Activated naive CD4-positive, alpha-beta T cell treated with anti-CD3 and anti-CD28 coated beads, Interleukin-2, amount 50 U/mL, for 72 hours (primary cell): ENCODE data around the gene TMEM131L. TPM values are rescaled to one million over a fixed set of nuclear protein-coding genes. Genes with fewer than 3 reads are reported as not detected.
"Not testable (repeated sequence)": the region's sequence is repeated elsewhere in the genome, so short reads cannot be mapped to it uniquely, and the experiment has no call there.

Experiments used
- ATAC-seq, 2 donors: fragments of 150-1000 bp; cut with Tn5 transposase; 2 replicates each; pipeline ENCODE4 v1.10.0; 2021; ENCODE audit warnings: mild to moderate bottlenecking in 2 of 2, moderate library complexity in 2 of 2
- DNase-seq, 2 donors: peaks; one replicate each; pipeline ENCODE4 v3.0.0; 2021 to 2022; ENCODE audit warnings: low spot score in 2 of 2
- H3K27ac Mint-ChIP-seq, 2 donors: one replicate each; pipeline ENCODE4 v1.8.0; 2022; ENCODE audit warnings: mild to moderate bottlenecking in 2 of 2, mixed read lengths in 2 of 2
- H3K36me3 Mint-ChIP-seq, 2 donors: one replicate each; pipeline ENCODE4 v1.8.0; 2022; ENCODE audit warnings: mixed read lengths in 2 of 2
- H3K9me3 Mint-ChIP-seq, 2 donors: one replicate each; pipeline ENCODE4 v1.8.0; 2022; ENCODE audit warnings: mixed read lengths in 2 of 2
- total RNA-seq, 2 donors: library from RNA; stranded (reverse); gene quantifications; one replicate each; pipeline ENCODE4 v1.2.3, GENCODE V29; 2022

Gene TMEM131L
- total RNA-seq, 2 donors from 2014 or later, result 44.8 to 47.7 TPM

- ATAC-seq (peak; percentile 7 to 55), DNase-seq (no peak)
- H3K9me3 Mint-ChIP-seq, result no peaks in the 10 kb centered on the region
- peak overlapping the region; percentile 40 to 86 for H3K27ac Mint-ChIP-seq
- peaks cover 4 to 6% of the 10 kb centered on the region in 2 donors for H3K36me3 Mint-ChIP-seq
Observed at GRCh38 chr4:153434190-153434589, 32.0 kb upstream of the TMEM131L start.

GRCh38 chr4:153438916-153439756, 27.0 kb upstream of the TMEM131L start:
- peak overlapping the region; percentile 89 to 91 for H3K27ac Mint-ChIP-seq
- H3K9me3 Mint-ChIP-seq, result no peaks in the 10 kb centered on the region
- DNase-seq, result peak in 1 of 2 donors; percentile 25
- ATAC-seq, result peak; percentile 62 to 82
- no peaks in the 10 kb centered on the region for H3K36me3 Mint-ChIP-seq

DNA sequence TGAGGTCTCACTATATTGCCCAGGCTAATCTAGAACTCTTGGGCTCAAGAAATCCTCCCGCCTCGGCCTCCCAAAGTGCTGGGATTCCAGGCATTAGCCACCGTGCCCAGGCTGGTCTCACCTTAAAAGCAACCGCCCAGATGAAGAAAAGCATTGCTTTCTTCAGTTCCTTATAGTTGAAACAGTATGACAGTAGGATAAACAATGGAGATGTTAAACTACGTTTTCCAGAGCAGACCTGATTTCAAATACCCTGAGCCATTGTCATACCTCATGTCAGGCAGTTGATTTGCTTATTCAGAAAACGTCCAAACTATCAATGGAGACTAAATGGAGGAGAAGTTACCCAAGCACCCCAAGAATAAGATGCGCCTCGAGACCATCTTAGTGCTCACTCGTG, 26.3 kb upstream of the TMEM131L start:
- Mint-ChIP-seq H3K36me3 (no peaks in the 10 kb centered on the region), H3K9me3 (no peaks in the 10 kb centered on the region), H3K27ac (peak overlapping the region in 1 of 2 donors; percentile 89)
- DNase-seq (no peak), ATAC-seq (no peak)

DNA sequence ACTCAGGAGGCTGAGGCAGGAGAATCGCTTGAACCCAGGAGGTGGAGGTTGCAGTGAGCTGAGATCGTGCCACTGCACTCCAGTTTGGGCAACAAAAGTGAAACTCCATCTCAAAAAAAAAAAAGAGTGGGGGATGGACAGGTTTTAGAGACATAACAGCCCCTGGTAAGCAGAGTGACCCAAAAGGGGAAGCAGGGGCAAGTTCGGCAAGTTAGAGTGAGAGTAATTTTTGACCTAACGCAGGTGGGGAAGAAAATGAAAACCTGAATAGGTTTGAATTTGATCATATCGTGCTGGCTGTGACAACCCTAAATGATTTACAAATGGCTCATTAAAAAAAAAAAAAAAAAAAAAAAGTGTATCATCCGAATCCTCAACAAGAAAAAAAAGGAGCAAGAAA, 25.7 kb upstream of the TMEM131L start:
- Mint-ChIP-seq H3K36me3 (no peaks in the 10 kb centered on the region), H3K9me3 (no peaks in the 10 kb centered on the region), H3K27ac (no peak overlapping the region)
- ATAC-seq (no peak), DNase-seq (no peak)

GRCh38 chr4:153447175-153447905, 18.8 kb upstream of the TMEM131L start:
- Mint-ChIP-seq H3K36me3 (no peaks in the 10 kb centered on the region), H3K9me3 (no peaks in the 10 kb centered on the region), H3K27ac (no peak overlapping the region)
- DNase-seq (no peak), ATAC-seq (no peak)

GRCh38 chr4:153448003-153448731, 18.0 kb upstream of the TMEM131L start:
- ATAC-seq (no peak), DNase-seq (no peak)
- Mint-ChIP-seq H3K9me3 (no peaks in the 10 kb centered on the region), H3K27ac (no peak overlapping the region), H3K36me3 (no peaks in the 10 kb centered on the region)

DNA sequence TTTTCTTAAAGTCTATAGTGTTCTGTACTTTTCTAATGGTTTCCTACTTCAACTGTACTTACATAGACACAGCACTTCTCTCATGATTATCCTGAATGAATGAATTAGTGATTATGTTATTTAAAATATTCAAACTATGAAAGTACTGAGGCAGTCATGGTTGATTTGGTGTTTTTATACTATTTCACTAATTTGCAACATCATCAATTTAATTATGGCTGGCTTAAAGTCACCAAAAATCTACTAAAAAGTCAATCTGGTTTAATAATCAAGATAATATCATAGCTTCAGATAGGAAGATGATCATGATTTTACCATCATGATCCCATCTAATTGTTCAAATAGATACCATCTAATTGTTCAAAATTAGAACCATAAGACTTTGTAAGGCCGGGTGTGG, 16.8 kb upstream of the TMEM131L start:
- DNase-seq, result no peak
- Mint-ChIP-seq H3K36me3 (no peaks in the 10 kb centered on the region), H3K9me3 (no peaks in the 10 kb centered on the region), H3K27ac (peak overlapping the region; percentile 45 to 77)
- ATAC-seq, result no peak

DNA sequence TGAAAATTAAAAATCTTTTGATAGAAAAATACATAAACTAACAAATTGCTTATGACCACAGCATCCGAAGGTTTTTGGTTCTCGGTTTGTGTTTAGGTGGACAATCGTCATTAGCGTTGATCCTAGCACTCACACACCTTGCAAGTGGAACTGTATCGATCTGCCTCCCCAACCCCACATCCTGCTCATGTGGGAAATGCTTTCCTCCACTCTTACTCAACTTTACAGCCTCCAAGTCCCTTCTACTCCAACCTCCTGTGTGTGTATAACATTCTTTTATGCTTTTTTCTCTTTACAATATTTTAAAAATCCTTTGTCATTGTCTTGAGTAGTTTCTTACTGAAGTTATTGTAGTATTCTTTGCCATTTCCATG, 15.6 kb upstream of the TMEM131L start:
- DNase-seq, result no peak
- Mint-ChIP-seq H3K36me3 (no peaks in the 10 kb centered on the region), H3K27ac (peak overlapping the region; percentile 45 to 77), H3K9me3 (no peaks in the 10 kb centered on the region)
- peak; percentile 71 to 87 for ATAC-seq

DNA sequence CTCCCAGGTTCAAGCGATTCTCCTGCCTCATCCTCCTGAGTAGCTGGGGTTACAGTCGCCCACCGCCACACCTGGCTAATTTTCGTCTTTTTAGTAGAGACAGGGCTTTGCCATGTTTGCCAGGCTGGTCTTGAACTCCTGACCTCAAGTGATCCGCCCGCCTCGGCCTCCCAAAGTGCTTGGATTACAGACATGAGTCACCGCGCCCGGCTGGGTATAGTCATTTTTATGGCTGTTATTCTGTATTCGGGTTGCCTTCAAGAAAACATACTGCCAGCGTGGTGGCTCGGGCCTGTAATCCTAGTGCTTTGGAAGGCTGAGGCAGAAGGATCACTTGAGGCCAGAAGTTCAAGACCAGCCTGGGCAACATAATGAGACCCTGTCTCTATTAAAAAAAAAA, 15.0 kb upstream of the TMEM131L start:
- not testable (repeated sequence) for DNase-seq, ATAC-seq, H3K27ac Mint-ChIP-seq, H3K9me3 Mint-ChIP-seq, H3K36me3 Mint-ChIP-seq

DNA sequence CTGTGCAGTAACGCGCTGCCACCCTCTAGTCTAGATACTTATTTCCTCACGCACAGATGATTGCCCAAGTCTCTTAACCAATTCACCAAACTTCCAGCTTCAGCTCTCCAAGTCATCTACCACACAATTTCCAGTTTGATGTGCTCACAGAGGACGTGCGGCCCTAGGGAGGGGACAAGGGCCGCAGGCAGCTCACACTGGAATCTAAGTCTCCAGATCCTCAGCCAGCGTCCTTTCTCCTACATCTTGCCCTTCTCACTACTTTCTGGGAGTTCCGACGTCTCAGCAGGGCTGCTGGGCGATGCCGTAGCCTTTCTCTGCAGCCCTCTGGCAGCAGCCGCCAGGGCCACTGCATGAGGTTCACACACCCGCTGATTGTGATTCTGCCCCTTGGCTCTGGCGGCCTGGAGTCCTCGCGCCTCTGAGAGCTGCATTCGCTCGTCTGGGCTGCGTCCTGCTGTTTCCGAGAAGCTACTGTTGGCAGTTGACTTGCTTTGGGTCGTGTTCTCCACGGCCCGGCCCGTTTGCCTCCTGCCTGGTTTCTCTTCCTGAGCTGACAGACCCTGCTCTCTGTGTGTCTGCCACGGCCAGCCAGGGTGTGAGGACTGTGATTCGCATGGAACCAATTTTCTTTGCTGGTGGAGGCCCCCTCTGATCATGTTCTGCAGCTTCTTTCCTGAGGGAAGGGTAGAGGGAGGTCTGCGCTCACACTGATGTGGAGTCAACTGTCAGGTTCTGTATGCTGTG, 14.1 kb upstream of the TMEM131L start:
- DNase-seq, result no peak
- Mint-ChIP-seq H3K9me3 (no peaks in the 10 kb centered on the region), H3K27ac (no peak overlapping the region), H3K36me3 (no peaks in the 10 kb centered on the region)
- no peak for ATAC-seq

DNA sequence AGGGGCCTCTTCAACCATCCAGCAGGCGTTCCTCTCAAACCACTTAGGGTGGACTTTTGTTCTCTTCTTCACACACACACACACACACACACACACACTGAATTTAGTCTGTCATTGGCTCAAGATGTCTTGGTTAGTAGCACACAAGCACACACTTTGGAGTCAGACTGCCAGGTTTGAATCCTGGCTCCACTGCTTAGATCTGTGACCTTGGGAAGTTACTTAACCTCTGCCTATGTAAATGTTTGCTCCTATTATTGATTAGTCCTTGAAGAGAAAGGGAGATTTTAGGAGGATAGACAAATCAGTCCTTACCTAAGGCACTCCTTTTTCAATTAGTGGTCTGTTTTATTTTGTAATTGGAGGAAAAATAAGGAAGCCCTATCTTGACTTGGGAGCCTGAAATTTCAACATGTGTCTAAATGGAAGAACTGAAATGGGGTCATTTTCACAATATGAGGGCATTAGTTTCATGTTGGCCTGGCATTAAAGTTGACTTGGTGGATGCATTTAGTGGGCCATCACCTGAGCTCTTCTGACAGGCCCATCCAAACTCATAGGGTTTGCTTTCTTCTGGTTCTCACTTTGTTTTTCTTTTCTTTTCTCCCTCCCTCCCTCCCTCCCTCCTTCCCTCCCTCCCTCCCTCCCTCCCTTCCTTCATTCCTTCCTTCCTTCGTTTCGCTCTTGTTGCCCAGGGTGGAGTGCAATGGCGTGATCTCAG, 13.3 kb upstream of the TMEM131L start:
- peak overlapping the region in 1 of 2 donors; percentile 36 for H3K27ac Mint-ChIP-seq
- ATAC-seq (no peak), DNase-seq (no peak)
- no peaks in the 10 kb centered on the region for H3K9me3 Mint-ChIP-seq
- no peaks in the 10 kb centered on the region for H3K36me3 Mint-ChIP-seq

DNA sequence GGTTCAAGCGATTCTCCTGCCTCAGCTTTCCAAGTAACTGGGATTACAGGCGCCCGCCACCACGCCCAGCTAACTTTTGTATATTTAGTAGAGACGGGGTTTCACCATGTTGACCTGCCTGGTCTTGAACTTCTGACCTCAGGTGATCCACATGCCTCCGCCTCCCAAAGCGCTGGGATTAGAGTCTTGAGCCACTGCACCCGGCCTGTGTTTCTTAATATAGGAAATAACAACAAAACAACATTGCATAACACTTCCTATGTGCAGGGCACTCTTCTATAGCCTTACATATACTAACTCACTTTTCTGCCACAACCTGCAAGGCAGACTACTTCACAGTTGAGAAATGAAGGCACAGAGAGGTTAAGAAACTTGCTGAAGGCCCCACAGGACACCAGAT, 12.8 kb upstream of the TMEM131L start:
- ATAC-seq, result no peak
- DNase-seq, result no peak
- peak overlapping the region in 1 of 2 donors; percentile 36 for H3K27ac Mint-ChIP-seq
- no peaks in the 10 kb centered on the region for H3K9me3 Mint-ChIP-seq
- H3K36me3 Mint-ChIP-seq, result no peaks in the 10 kb centered on the region

GRCh38 chr4:153458969-153459368, 7.2 kb upstream of the TMEM131L start:
- ATAC-seq (no peak), DNase-seq (no peak)
- Mint-ChIP-seq H3K27ac (no peak overlapping the region), H3K36me3 (no peaks in the 10 kb centered on the region), H3K9me3 (peaks cover 0 to 8% of the 10 kb centered on the region in 2 donors)

GRCh38 chr4:153461549-153461948, 4.6 kb upstream of the TMEM131L start:
- H3K27ac Mint-ChIP-seq, H3K9me3 Mint-ChIP-seq, ATAC-seq, H3K36me3 Mint-ChIP-seq, DNase-seq: not testable (repeated sequence)

DNA sequence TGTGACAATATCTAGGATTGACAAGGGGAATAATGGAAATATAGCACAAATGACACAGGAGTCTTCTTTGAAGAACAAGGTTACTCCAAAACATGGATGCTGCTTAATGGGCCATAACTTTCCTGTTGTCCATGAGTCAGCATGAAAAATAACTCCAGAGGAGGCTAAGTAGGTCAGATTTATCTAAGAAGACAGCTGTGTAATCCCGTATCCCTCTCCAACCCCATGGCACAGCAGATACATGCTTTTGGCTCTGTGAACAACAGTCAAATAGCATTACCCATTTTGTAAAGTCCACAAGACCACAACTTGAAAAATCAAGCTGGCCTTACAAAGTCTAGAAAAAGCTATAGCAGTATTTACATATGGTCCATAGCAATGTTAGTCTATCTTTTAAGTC, 2.1 kb upstream of the TMEM131L start:
- no peak for DNase-seq
- Mint-ChIP-seq H3K36me3 (peaks cover 14% of the 10 kb centered on the region in 2 donors), H3K9me3 (peaks cover 0 to 2% of the 10 kb centered on the region in 2 donors), H3K27ac (no peak overlapping the region)
- ATAC-seq, result no peak

- H3K36me3 Mint-ChIP-seq, result peaks cover 14 to 17% of the 10 kb centered on the region in 2 donors
Observed at GRCh38 chr4:153465140-153465539, 1.0 kb upstream of the TMEM131L start.

More at GRCh38 chr4:153465140-153465539, 1.0 kb upstream of the TMEM131L start:
- no peak for DNase-seq
- H3K9me3 Mint-ChIP-seq, result no peaks in the 10 kb centered on the region
- ATAC-seq, result no peak
- peak overlapping the region; percentile 33 to 35 for H3K27ac Mint-ChIP-seq
